GM19463 (cell line): ENCODE measurements around the gene RNF213.
"Not testable (repeated sequence)": the region's sequence is repeated elsewhere in the genome, so short reads cannot be mapped to it uniquely, and the experiment has no call there.

Experiments used
- ATAC-seq: cut with Tn5 transposase; IDR thresholded peaks from one replicate; pipeline ENCODE4 v1.9.1; 2021; ENCODE audit warnings: mild to moderate bottlenecking, moderate library complexity; ENCODE audit not compliant: unreplicated experiment

RNF213 gene

GRCh38 chr17:80384078-80384960 is 123.7 kb downstream of the RNF213 start:
- ATAC-seq, result no peak

GRCh38 chr17:80385046-80385445 is 124.4 kb downstream of the RNF213 start:
- no peak for ATAC-seq

GRCh38 chr17:80386341-80386740 is 125.7 kb downstream of the RNF213 start:
- ATAC-seq, result no peak

GRCh38 chr17:80387071-80387470 is 126.4 kb downstream of the RNF213 start:
- ATAC-seq, result no peak

- no peak for ATAC-seq
Measured at GRCh38 chr17:80388175-80388574, 127.5 kb downstream of the RNF213 start.

- no peak for ATAC-seq
Measured at GRCh38 chr17:80388601-80389000, 127.9 kb downstream of the RNF213 start.

- no peak for ATAC-seq
Measured at GRCh38 chr17:80389011-80389995, 128.7 kb downstream of the RNF213 start.

- no peak for ATAC-seq
Measured at GRCh38 chr17:80393241-80393890, 132.7 kb downstream of the RNF213 start.

GRCh38 chr17:80393961-80394360 is 133.3 kb downstream of the RNF213 start:
- ATAC-seq, result no peak

- ATAC-seq, result no peak
Measured at GRCh38 chr17:80394629-80395216, 134.1 kb downstream of the RNF213 start.

GRCh38 chr17:80395402-80396151 is 134.9 kb downstream of the RNF213 start:
- ATAC-seq, result no peak

- no peak for ATAC-seq
Measured at GRCh38 chr17:80396157-80397033, 135.7 kb downstream of the RNF213 start.

- no peak for ATAC-seq
Measured at GRCh38 chr17:80397034-80397387, 136.4 kb downstream of the RNF213 start.

- no peak for ATAC-seq
Measured at GRCh38 chr17:80397686-80398085, 137.0 kb downstream of the RNF213 start.

GRCh38 chr17:80401086-80401485 is 140.4 kb downstream of the RNF213 start:
- not testable (repeated sequence) for ATAC-seq

- not testable (repeated sequence) for ATAC-seq
Measured at GRCh38 chr17:80402102-80402501, 141.4 kb downstream of the RNF213 start.

- ATAC-seq, result no peak
Measured at GRCh38 chr17:80402959-80403358, 142.3 kb downstream of the RNF213 start.

GRCh38 chr17:80406146-80406545 is 145.5 kb downstream of the RNF213 start:
- no peak for ATAC-seq

- not testable (repeated sequence) for ATAC-seq
Measured at GRCh38 chr17:80407917-80408316, 147.3 kb downstream of the RNF213 start.
